Measurements from ENCODE around the gene FMNL3. TPM values are rescaled to one million over a fixed set of nuclear protein-coding genes. Genes with fewer than 3 reads are reported as not detected.

Gene FMNL3
- polyA plus RNA-seq, 1 of the 3 experiments (the other 2 are of a cell fraction): 10.2 TPM

- H3K9me2 ChIP-seq: no peaks in the 10 kb centered on the region
Measured at GRCh38 chr12:49626169-49626835, 80.9 kb downstream of the FMNL3 start.

GRCh38 chr12:49624921-49625577 lies 82.2 kb downstream of the FMNL3 start:
- no peaks in the 10 kb centered on the region for H3K9me3 ChIP-seq
- H3K4me3 ChIP-seq (ENCODE audit: low read depth in 2 of 2, low read length in 1 of 2): no peak overlapping the region
- peaks cover 71% of the 10 kb centered on the region for H3F3A ChIP-seq (replicated peaks; ENCODE audit: insufficient read depth)
- POLR2A ChIA-PET: interaction anchor here (0.8 to 2.3 kb wide), 2 partner anchors 11 to 13 kb away, joined by 3 to 10 read pairs; no protein-coding TSS in a partner anchor
- no peaks in the 10 kb centered on the region for H4K20me1 ChIP-seq (ENCODE audit: insufficient read depth)
- no peaks in the 10 kb centered on the region for H3K27me3 ChIP-seq (ENCODE audit: insufficient read depth)
- H3K27ac ChIP-seq (ENCODE audit: low read depth in 2 of 2, low read length in 1 of 2): peak overlapping the region in 1 of 2 experiments; percentile 79; a peak in 3 of 4 replicates
- no peak for DNase-seq
- H3K4me2 ChIP-seq: no peak overlapping the region; the same call in 1 of the 2 replicates
- 79% methylated on average over 4 of the region's 4 CpGs for WGBS (ENCODE audit: low lambda C conversion rate)
- CTCF ChIA-PET: interaction anchor here (0.8 to 13.7 kb wide), 7 partner anchors 12 to 336 kb away, joined by 3 to 102 read pairs (median 3); partner anchors contain the start of gene TMBIM6
- TF ChIP-seq FOSL2 (IDR thresholded peaks at IDR 0.05; ENCODE audit: borderline replicate concordance, low read depth) (no peak), TCF12 (IDR thresholded peaks at IDR 0.05) (peak; percentile 45; the same call in 1 of the 2 replicates), NFIC (IDR thresholded peaks at IDR 0.05; ENCODE audit: borderline replicate concordance) (no peak), GABPA (IDR thresholded peaks at IDR 0.05; ENCODE audit: low read depth) (no peak), POLR2AphosphoS5 (IDR thresholded peaks at IDR 0.05; ENCODE audit: low read depth, low read length) (no peak)
- peaks cover 14 to 43% of the 10 kb centered on the region in 2 experiments; a peak in 3 of 4 replicates for H3K4me1 ChIP-seq (ENCODE audit: control insufficient read depth in 1 of 2, insufficient read depth in 2 of 2, low read depth in 1 of 2, low read length in 1 of 2)
- H2AFZ ChIP-seq (ENCODE audit: low read depth): no peak overlapping the region
- peaks cover 3% of the 10 kb centered on the region; the same call in 1 of the 2 replicates for H3K79me2 ChIP-seq (ENCODE audit: insufficient read depth)
- H3K36me3 ChIP-seq (replicated peaks in 1 of 2; ENCODE audit: control insufficient read depth in 1 of 2, insufficient read depth in 2 of 2, low read length in 1 of 2): peaks cover 0 to 2% of the 10 kb centered on the region in 2 experiments
- H3K9ac ChIP-seq: no peak overlapping the region
- H3K9me2 ChIP-seq: no peaks in the 10 kb centered on the region

More at GRCh38 chr12:49626169-49626835, 80.9 kb downstream of the FMNL3 start:
- no peak overlapping the region for H3K9ac ChIP-seq
- no peak overlapping the region for H3K4me3 ChIP-seq (ENCODE audit: low read depth in 2 of 2, low read length in 1 of 2)
- peaks cover 14 to 40% of the 10 kb centered on the region in 2 experiments; a peak in 3 of 4 replicates for H3K4me1 ChIP-seq (ENCODE audit: control insufficient read depth in 1 of 2, insufficient read depth in 2 of 2, low read depth in 1 of 2, low read length in 1 of 2)
- H4K20me1 ChIP-seq (ENCODE audit: insufficient read depth): no peaks in the 10 kb centered on the region
- TF ChIP-seq CTCF (IDR thresholded peaks at IDR 0.05) (peak; percentile 30), NRF1 (IDR thresholded peaks at IDR 0.05; ENCODE audit: low read depth, low read length) (no peak)
- peaks cover 68% of the 10 kb centered on the region for H3F3A ChIP-seq (replicated peaks; ENCODE audit: insufficient read depth)
- no peaks in the 10 kb centered on the region for H3K27me3 ChIP-seq (ENCODE audit: insufficient read depth)
- no peaks in the 10 kb centered on the region for H3K9me3 ChIP-seq
- H3K36me3 ChIP-seq (replicated peaks in 1 of 2; ENCODE audit: control insufficient read depth in 1 of 2, insufficient read depth in 2 of 2, low read length in 1 of 2): peaks cover 0 to 2% of the 10 kb centered on the region in 2 experiments
- peaks cover 3% of the 10 kb centered on the region; the same call in 1 of the 2 replicates for H3K79me2 ChIP-seq (ENCODE audit: insufficient read depth)
- WGBS (ENCODE audit: low lambda C conversion rate): 85% methylated on average over 6 of the region's 6 CpGs
- H2AFZ ChIP-seq (ENCODE audit: low read depth): no peak overlapping the region
- ChIA-PET CTCF (interaction anchor here (0.6 to 13.7 kb wide), 3 partner anchors 11 to 268 kb away, joined by 3 to 102 read pairs (median 3); no protein-coding TSS in a partner anchor), POLR2A (interaction anchor here (0.8 kb wide), 1 partner anchor 11 kb away, joined by 3 read pairs; no protein-coding TSS in a partner anchor)
- H3K27ac ChIP-seq (ENCODE audit: low read depth in 2 of 2, low read length in 1 of 2): peak overlapping the region in 1 of 2 experiments; percentile 79; a peak in 2 of 4 replicates
- DNase-seq: no peak
- no peak overlapping the region for H3K4me2 ChIP-seq
